SK-N-SH (cell line): ENCODE data around the gene DEPP1. TPM values are rescaled to one million over a fixed set of nuclear protein-coding genes. Genes with fewer than 3 reads are reported as not detected.

Experiments
- CTCF ChIA-PET: fragments of 300-600, 350-600 bp; formaldehyde crosslinking; extraction: SDS; loops from one replicate; lab custom pipeline; 2021; lab: Yijun Ruan, JAX
- POLR2A ChIA-PET: fragments of 350-600 bp; sonication (Branson Sonifier 250); formaldehyde crosslinking; extraction: SDS; loops from one replicate; lab custom pipeline; 2020; ENCODE audit warnings: antibody characterized with exemption, inconsistent platforms; lab: Yijun Ruan, JAX
- DNase-seq: peaks from one replicate; pipeline ENCODE4 v3.0.0; 2012
- H2AFZ ChIP-seq: fragments of 200-600 bp; sonication (generic); 2 replicates; pipeline ENCODE4 v1.8.1; 2016; ENCODE audit warnings: antibody characterized with exemption, mild to moderate bottlenecking, low read depth
- H3F3A ChIP-seq: fragments of 200-600 bp; sonication (generic); replicated peaks from 2 replicates; pipeline ENCODE3; 2016; ENCODE audit warnings: antibody characterized with exemption, mild to moderate bottlenecking; ENCODE audit not compliant: insufficient read depth
- H3K27ac ChIP-seq, 2 experiments: fragments of 200-500 bp in 1 of 2; fragments of 200-600 bp in 1 of 2; sonication (Bioruptor generic) in 1 of 2; sonication (generic), shearing (Covaris generic) in 1 of 2; 2 replicates each; pipeline versions ENCODE4 v1.5.1 to v1.6.1; 2014 to 2016; ENCODE audit warnings: low read depth in 2 of 2, inconsistent platforms in 1 of 2, low read length in 1 of 2, mild to moderate bottlenecking in 1 of 2, mixed read lengths in 1 of 2
- H3K27me3 ChIP-seq: fragments of 200-600 bp; sonication (generic), shearing (Covaris generic); 2 replicates; pipeline ENCODE4 v1.6.1; 2016; ENCODE audit warnings: mixed run types; ENCODE audit not compliant: insufficient read depth
- H3K36me3 ChIP-seq, 2 experiments: fragments of 200-500 bp in 1 of 2; fragments of 200-600 bp in 1 of 2; sonication (Bioruptor generic) in 1 of 2; sonication (generic) in 1 of 2; replicated peaks in 1 of 2; 2 replicates each; pipeline versions ENCODE3 to v1.5.1; 2014 to 2016; ENCODE audit warnings: low read length in 1 of 2, mild to moderate bottlenecking in 1 of 2; ENCODE audit not compliant: insufficient read depth in 2 of 2, control insufficient read depth in 1 of 2
- H3K4me1 ChIP-seq, 2 experiments: fragments of 200-500 bp in 1 of 2; fragments of 200-600 bp in 1 of 2; sonication (Bioruptor generic) in 1 of 2; sonication (generic), shearing (Covaris generic) in 1 of 2; 2 replicates each; pipeline versions ENCODE4 v1.5.1 to v1.6.1; 2014 to 2016; ENCODE audit warnings: low read depth in 1 of 2, low read length in 1 of 2, mixed run types in 1 of 2; ENCODE audit not compliant: insufficient read depth in 2 of 2, control insufficient read depth in 1 of 2
- H3K4me2 ChIP-seq: fragments of 200-600 bp; sonication (generic), shearing (Covaris generic); 2 replicates; pipeline ENCODE4 v1.6.1; 2017; ENCODE audit warnings: mixed run types
- H3K4me3 ChIP-seq, 2 experiments: fragments of 200-500 bp in 1 of 2; fragments of 200-600 bp in 1 of 2; sonication (Bioruptor generic) in 1 of 2; sonication (generic), shearing (Covaris generic) in 1 of 2; 2 replicates each; pipeline versions ENCODE4 v1.5.1 to v1.8.1; 2014 to 2016; ENCODE audit warnings: low read depth in 2 of 2, inconsistent platforms in 1 of 2, low read length in 1 of 2, mild to moderate bottlenecking in 1 of 2, mixed read lengths in 1 of 2, moderate library complexity in 1 of 2
- H3K79me2 ChIP-seq: fragments of 200-600 bp; sonication (generic); 2 replicates; pipeline ENCODE4 v1.8.1; 2017; ENCODE audit warnings: mild to moderate bottlenecking; ENCODE audit not compliant: insufficient read depth
- H3K9ac ChIP-seq: fragments of 200-600 bp; sonication (generic); 2 replicates; pipeline ENCODE4 v1.6.1; 2017; ENCODE audit warnings: mixed run types
- H3K9me2 ChIP-seq: fragments of 200-600 bp; sonication (generic); 2 replicates; pipeline ENCODE4 v1.6.1; 2017; ENCODE audit warnings: mixed run types
- H3K9me3 ChIP-seq: fragments of 200-600 bp; sonication (generic); 2 replicates; pipeline ENCODE4 v1.6.1; 2017; ENCODE audit warnings: mixed run types, mild to moderate bottlenecking, moderate library complexity
- H4K20me1 ChIP-seq: fragments of 200-600 bp; sonication (generic); 2 replicates; pipeline ENCODE4 v1.6.1; 2017; ENCODE audit warnings: mild to moderate bottlenecking, mixed run types; ENCODE audit not compliant: insufficient read depth
- CHD2 ChIP-seq: fragments of 150-350 bp; IDR thresholded peaks from 2 replicates; pipeline ENCODE4 v1.6.1; 2018; ENCODE audit warnings: low read length; ENCODE audit not compliant: partially characterized antibody
- ELF1 ChIP-seq: IDR thresholded peaks from 2 replicates; pipeline ENCODE4 v1.4.0; 2012
- FOSL2 ChIP-seq: IDR thresholded peaks from 2 replicates; pipeline ENCODE4 v1.4.0; 2012; ENCODE audit warnings: low read depth, mild to moderate bottlenecking, moderate library complexity, borderline replicate concordance
- FOXJ3 ChIP-seq: sonication (generic); formaldehyde crosslinking; IDR thresholded peaks from 2 replicates; pipeline ENCODE4 v1.5.1; 2020; ENCODE audit warnings: mild to moderate bottlenecking, missing genetic modification reagents
- FOXM1 ChIP-seq: IDR thresholded peaks from 2 replicates; pipeline ENCODE4 v1.4.0; 2012; ENCODE audit warnings: low read depth, mild to moderate bottlenecking
- GABPA ChIP-seq: IDR thresholded peaks from 2 replicates; pipeline ENCODE4 v1.4.0; 2012; ENCODE audit warnings: low read depth, mild to moderate bottlenecking
- GATA2 ChIP-seq: sonication (generic); formaldehyde crosslinking; IDR thresholded peaks from 2 replicates; pipeline ENCODE4 v1.5.0; 2020; ENCODE audit warnings: mild to moderate bottlenecking, missing genetic modification reagents
- MEF2A ChIP-seq: IDR thresholded peaks from 2 replicates; pipeline ENCODE4 v1.4.0; 2012; ENCODE audit warnings: low read depth, borderline replicate concordance
- MXI1 ChIP-seq: IDR thresholded peaks from 2 replicates; pipeline ENCODE4 v1.6.1; 2012; ENCODE audit warnings: mild to moderate bottlenecking, low read depth, low read length, improper control_type of control experiment
- POLR2AphosphoS5 ChIP-seq: IDR thresholded peaks from 2 replicates; pipeline ENCODE4 v1.6.1; 2012; ENCODE audit warnings: low read depth, low read length
- RCOR1 ChIP-seq: fragments of 150-350 bp; IDR thresholded peaks from 2 replicates; pipeline ENCODE4 v1.6.1; 2017; ENCODE audit warnings: antibody characterized with exemption, low read length
- RFX5 ChIP-seq: IDR thresholded peaks from 2 replicates; pipeline ENCODE4 v1.6.1; 2012; ENCODE audit warnings: mild to moderate bottlenecking, improper control_type of control experiment, low read length
- RXRA ChIP-seq: IDR thresholded peaks from 2 replicates; pipeline ENCODE4 v1.4.0; 2012; ENCODE audit warnings: low read depth, mild to moderate bottlenecking, borderline replicate concordance
- SIN3A ChIP-seq: IDR thresholded peaks from 2 replicates; pipeline ENCODE4 v1.6.1; 2012; ENCODE audit warnings: low read depth, mild to moderate bottlenecking, low read length, moderate library complexity, borderline replicate concordance
- USF1 ChIP-seq: IDR thresholded peaks from 2 replicates; pipeline ENCODE4 v1.4.0; 2012; ENCODE audit warnings: low read depth, borderline replicate concordance
- WGBS: methylation state at CpG from one replicate; pipeline ENCODE4 v1.1.6; 2017; ENCODE audit warnings: low lambda C conversion rate; 5-methylcytosine and 5-hydroxymethylcytosine counted together
- polyA plus RNA-seq, 3 experiments: library from polyadenylated mRNA; depleted of rRNA; stranded (reverse); fragments of >200 nt; gene quantifications; 2 replicates each; pipeline ENCODE4 v1.2.3, GENCODE V29; 2012
- TF ChIP-seq, protein P1 (sequence below): fragments of 150-350 bp; IDR thresholded peaks from 2 replicates; pipeline ENCODE4 v1.6.1; 2016; ENCODE audit warnings: mild to moderate bottlenecking, low read depth, low read length
- TF ChIP-seq, protein P2 (sequence below): IDR thresholded peaks from 2 replicates; pipeline ENCODE4 v1.4.0; 2012; ENCODE audit warnings: low read depth
- TF ChIP-seq, protein P3 (sequence below): fragments of 200-600 bp; sonication (generic); IDR thresholded peaks from 2 replicates; pipeline ENCODE4 v1.6.1; 2017; ENCODE audit warnings: antibody characterized with exemption, mild to moderate bottlenecking, moderate library complexity

The DEPP1 gene
- polyA plus RNA-seq, 1 of the 3 experiments (the other 2 are of a cell fraction): 5.3 TPM

DNA sequence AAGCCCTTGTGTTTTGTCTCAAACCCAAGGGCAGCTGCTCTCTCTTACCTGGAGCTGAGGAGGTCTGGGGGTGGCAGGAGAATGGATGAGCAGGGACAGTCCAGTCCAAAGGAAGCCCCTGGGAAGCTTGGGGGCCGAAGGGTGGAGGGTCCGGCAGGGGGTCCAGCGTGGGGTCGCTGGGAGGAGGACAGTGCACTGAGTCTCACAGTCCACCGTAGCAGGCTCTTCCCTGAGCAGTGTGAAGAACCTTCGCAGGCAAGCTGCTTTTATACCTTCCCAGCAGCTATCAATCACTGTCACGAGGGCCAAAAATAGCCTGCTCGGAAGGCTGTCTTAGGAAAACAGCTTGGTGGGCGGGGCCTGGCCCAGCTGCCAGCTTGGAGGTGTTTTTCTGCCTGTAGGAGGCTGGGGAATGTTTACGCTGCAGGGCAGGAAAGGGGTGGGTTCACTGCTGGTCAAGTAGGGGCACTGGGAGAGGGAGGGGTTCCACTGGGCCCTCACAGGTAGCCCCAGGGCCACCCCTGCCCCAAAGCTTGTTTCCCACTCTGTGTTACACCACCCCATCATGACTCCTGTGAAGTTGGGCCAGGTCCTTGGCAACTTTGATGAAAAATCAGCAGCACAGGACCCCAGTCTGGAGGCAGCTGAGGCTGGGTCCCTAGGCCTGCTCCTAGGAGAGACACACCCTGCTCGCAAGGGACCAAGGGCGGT is at the start of gene DEPP1 (continued):
- TF ChIP-seq RXRA: peak; percentile 31; the same call in 1 of the 2 replicates
- TF ChIP-seq USF1: 0 out of 2 replicates have a peak, but pooled peaks have one; percentile 34
- TF ChIP-seq ELF1: no peak
- TF ChIP-seq SIN3A: no peak
- TF ChIP-seq, protein P1, sequence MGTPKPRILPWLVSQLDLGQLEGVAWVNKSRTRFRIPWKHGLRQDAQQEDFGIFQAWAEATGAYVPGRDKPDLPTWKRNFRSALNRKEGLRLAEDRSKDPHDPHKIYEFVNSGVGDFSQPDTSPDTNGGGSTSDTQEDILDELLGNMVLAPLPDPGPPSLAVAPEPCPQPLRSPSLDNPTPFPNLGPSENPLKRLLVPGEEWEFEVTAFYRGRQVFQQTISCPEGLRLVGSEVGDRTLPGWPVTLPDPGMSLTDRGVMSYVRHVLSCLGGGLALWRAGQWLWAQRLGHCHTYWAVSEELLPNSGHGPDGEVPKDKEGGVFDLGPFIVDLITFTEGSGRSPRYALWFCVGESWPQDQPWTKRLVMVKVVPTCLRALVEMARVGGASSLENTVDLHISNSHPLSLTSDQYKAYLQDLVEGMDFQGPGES: no peak
- TF ChIP-seq GABPA: no peak
- TF ChIP-seq MEF2A: peak; percentile 99
- no peak for TF ChIP-seq MXI1
- TF ChIP-seq RCOR1: no peak
- TF ChIP-seq RFX5: no peak
- TF ChIP-seq, protein P2, sequence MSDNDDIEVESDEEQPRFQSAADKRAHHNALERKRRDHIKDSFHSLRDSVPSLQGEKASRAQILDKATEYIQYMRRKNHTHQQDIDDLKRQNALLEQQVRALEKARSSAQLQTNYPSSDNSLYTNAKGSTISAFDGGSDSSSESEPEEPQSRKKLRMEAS: no peak

DNA sequence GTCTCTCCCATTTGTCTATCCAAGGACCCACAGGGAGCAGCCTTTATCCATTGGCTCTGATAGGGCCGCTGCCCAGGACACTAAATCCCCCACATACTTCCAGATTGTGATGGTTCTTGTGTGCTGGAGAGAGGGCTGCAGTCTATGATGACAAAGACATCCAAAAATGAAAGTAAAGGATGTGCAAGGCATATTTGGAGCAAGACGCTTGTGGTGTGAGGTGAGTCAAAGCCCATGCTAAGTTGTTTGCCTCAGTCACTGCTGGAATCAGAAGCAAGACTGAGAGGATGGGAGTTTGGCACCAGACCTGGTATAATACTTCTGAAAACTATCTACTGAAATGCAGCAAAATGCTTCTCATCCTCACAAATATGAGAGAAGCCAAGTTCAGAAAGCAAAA is 44.8 kb upstream of the DEPP1 start:
- Histone ChIP-seq H3K9me2 (no peaks in the 10 kb centered on the region), H3K27ac (no peak overlapping the region), H3K9ac (no peak overlapping the region), H3K4me1 (no peaks in the 10 kb centered on the region), H2AFZ (no peak overlapping the region), H3K4me3 (no peak overlapping the region), H3F3A (no peaks in the 10 kb centered on the region), H3K9me3 (no peaks in the 10 kb centered on the region), H3K27me3 (no peaks in the 10 kb centered on the region), H4K20me1 (no peaks in the 10 kb centered on the region), H3K4me2 (no peak overlapping the region), H3K79me2 (no peaks in the 10 kb centered on the region), H3K36me3 (no peaks in the 10 kb centered on the region)
- DNase-seq: no peak
- TF ChIP-seq CHD2 (no peak), FOXJ3 (no peak), FOXM1 (no peak), GABPA (no peak), USF1 (no peak), FOSL2 (no peak), GATA2 (CRISPR knock-in tag) (no peak), POLR2AphosphoS5 (no peak)
- TF ChIP-seq, protein P1: no peak
- TF ChIP-seq, protein P2: no peak
- TF ChIP-seq, protein P3, sequence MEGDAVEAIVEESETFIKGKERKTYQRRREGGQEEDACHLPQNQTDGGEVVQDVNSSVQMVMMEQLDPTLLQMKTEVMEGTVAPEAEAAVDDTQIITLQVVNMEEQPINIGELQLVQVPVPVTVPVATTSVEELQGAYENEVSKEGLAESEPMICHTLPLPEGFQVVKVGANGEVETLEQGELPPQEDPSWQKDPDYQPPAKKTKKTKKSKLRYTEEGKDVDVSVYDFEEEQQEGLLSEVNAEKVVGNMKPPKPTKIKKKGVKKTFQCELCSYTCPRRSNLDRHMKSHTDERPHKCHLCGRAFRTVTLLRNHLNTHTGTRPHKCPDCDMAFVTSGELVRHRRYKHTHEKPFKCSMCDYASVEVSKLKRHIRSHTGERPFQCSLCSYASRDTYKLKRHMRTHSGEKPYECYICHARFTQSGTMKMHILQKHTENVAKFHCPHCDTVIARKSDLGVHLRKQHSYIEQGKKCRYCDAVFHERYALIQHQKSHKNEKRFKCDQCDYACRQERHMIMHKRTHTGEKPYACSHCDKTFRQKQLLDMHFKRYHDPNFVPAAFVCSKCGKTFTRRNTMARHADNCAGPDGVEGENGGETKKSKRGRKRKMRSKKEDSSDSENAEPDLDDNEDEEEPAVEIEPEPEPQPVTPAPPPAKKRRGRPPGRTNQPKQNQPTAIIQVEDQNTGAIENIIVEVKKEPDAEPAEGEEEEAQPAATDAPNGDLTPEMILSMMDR: no peak
- 5% methylated on average over 2 of the region's 2 CpGs for WGBS
- CTCF ChIA-PET: no interaction called here
- POLR2A ChIA-PET: no interaction called here
